ENCODE results near the gene APOL3. TPM values are rescaled to one million over a fixed set of nuclear protein-coding genes. Genes with fewer than 3 reads are reported as not detected.
"Not testable (repeated sequence)": the region's sequence is repeated elsewhere in the genome, so short reads cannot be mapped to it uniquely, and the experiment has no call there.

APOL3 gene
- polyA plus RNA-seq, 1 of the 3 experiments (the other 2 are of a cell fraction), result 1.1 TPM

GRCh38 chr22:36100134-36100824 lies 60.3 kb downstream of the APOL3 start:
- Histone ChIP-seq H3K27ac (ENCODE audit: low read depth in 2 of 2, low read length in 1 of 2) (no peak overlapping the region), H2AFZ (ENCODE audit: low read depth) (no peak overlapping the region), H4K20me1 (ENCODE audit: insufficient read depth) (no peaks in the 10 kb centered on the region), H3K36me3 (replicated peaks in 1 of 2; ENCODE audit: control insufficient read depth in 1 of 2, insufficient read depth in 2 of 2, low read length in 1 of 2) (no peaks in the 10 kb centered on the region), H3K9me2 (no peaks in the 10 kb centered on the region), H3F3A (replicated peaks; ENCODE audit: insufficient read depth) (no peaks in the 10 kb centered on the region), H3K4me2 (no peak overlapping the region), H3K79me2 (ENCODE audit: insufficient read depth) (no peaks in the 10 kb centered on the region), H3K9me3 (no peaks in the 10 kb centered on the region), H3K4me3 (ENCODE audit: low read depth in 2 of 2, low read length in 1 of 2) (no peak overlapping the region), H3K4me1 (ENCODE audit: control insufficient read depth in 1 of 2, insufficient read depth in 2 of 2, low read depth in 1 of 2, low read length in 1 of 2) (no peaks in the 10 kb centered on the region), H3K27me3 (ENCODE audit: insufficient read depth) (no peaks in the 10 kb centered on the region), H3K9ac (no peak overlapping the region)
- 65% methylated on average over 9 of the region's 9 CpGs for WGBS (ENCODE audit: low lambda C conversion rate)
- POLR2A ChIA-PET, result no interaction called here
- CTCF ChIA-PET, result interaction anchor here (0.6 to 1.3 kb wide), 4 partner anchors 15 to 265 kb away, joined by 3 to 8 read pairs (median 3); no protein-coding TSS in a partner anchor
- no peak for TF ChIP-seq FOXJ3 (CRISPR knock-in tag; IDR thresholded peaks at IDR 0.05)
- no peak for TF ChIP-seq TCF12 (IDR thresholded peaks at IDR 0.05)
- no peak for DNase-seq

- H3K9ac ChIP-seq; H2AFZ ChIP-seq (ENCODE audit: low read depth); H3K4me2 ChIP-seq; H3K9me3 ChIP-seq; H3K27ac ChIP-seq (ENCODE audit: low read depth in 2 of 2, low read length in 1 of 2); H3K79me2 ChIP-seq (ENCODE audit: insufficient read depth); H3K27me3 ChIP-seq (ENCODE audit: insufficient read depth); H3K9me2 ChIP-seq; H4K20me1 ChIP-seq (ENCODE audit: insufficient read depth); H3K36me3 ChIP-seq (replicated peaks in 1 of 2; ENCODE audit: control insufficient read depth in 1 of 2, insufficient read depth in 2 of 2, low read length in 1 of 2); POLR2A ChIA-PET; H3F3A ChIP-seq (replicated peaks; ENCODE audit: insufficient read depth); H3K4me3 ChIP-seq (ENCODE audit: low read depth in 2 of 2, low read length in 1 of 2); DNase-seq; H3K4me1 ChIP-seq (ENCODE audit: control insufficient read depth in 1 of 2, insufficient read depth in 2 of 2, low read depth in 1 of 2, low read length in 1 of 2): not testable (repeated sequence)
- CTCF ChIA-PET, result interaction anchor here (1.0 to 1.3 kb wide), 2 partner anchors 16 to 33 kb away, joined by 3 to 8 read pairs; no protein-coding TSS in a partner anchor
- 85% methylated on average over 8 of the region's 10 CpGs for WGBS (ENCODE audit: low lambda C conversion rate)
Observed at GRCh38 chr22:36099561-36099960, 61.0 kb downstream of the APOL3 start.

- Histone ChIP-seq H3K9me2 (no peaks in the 10 kb centered on the region), H3K4me2 (no peak overlapping the region), H3K36me3 (replicated peaks in 1 of 2; ENCODE audit: control insufficient read depth in 1 of 2, insufficient read depth in 2 of 2, low read length in 1 of 2) (no peaks in the 10 kb centered on the region), H3K4me3 (ENCODE audit: low read depth in 2 of 2, low read length in 1 of 2) (no peak overlapping the region), H4K20me1 (ENCODE audit: insufficient read depth) (no peaks in the 10 kb centered on the region), H3K4me1 (ENCODE audit: control insufficient read depth in 1 of 2, insufficient read depth in 2 of 2, low read depth in 1 of 2, low read length in 1 of 2) (no peaks in the 10 kb centered on the region), H3K9ac (no peak overlapping the region), H2AFZ (ENCODE audit: low read depth) (no peak overlapping the region), H3K27me3 (ENCODE audit: insufficient read depth) (no peaks in the 10 kb centered on the region), H3F3A (replicated peaks; ENCODE audit: insufficient read depth) (no peaks in the 10 kb centered on the region), H3K27ac (ENCODE audit: low read depth in 2 of 2, low read length in 1 of 2) (no peak overlapping the region), H3K9me3 (no peaks in the 10 kb centered on the region), H3K79me2 (ENCODE audit: insufficient read depth) (no peaks in the 10 kb centered on the region)
- ChIA-PET POLR2A (no interaction called here), CTCF (interaction anchor here (0.9 kb wide), 1 partner anchor 22 kb away, joined by 3 read pairs; no protein-coding TSS in a partner anchor)
- TF ChIP-seq JUND (IDR thresholded peaks at IDR 0.05), result no peak
- TF ChIP-seq RFX5 (IDR thresholded peaks at IDR 0.05; ENCODE audit: low read length), result 0 out of 2 replicates have a peak, but pooled peaks have one; percentile 36
- 94% methylated on average over 8 of the region's 8 CpGs for WGBS (ENCODE audit: low lambda C conversion rate)
- no peak for DNase-seq
Observed at GRCh38 chr22:36097880-36098279, 62.7 kb downstream of the APOL3 start.

- CTCF ChIA-PET, result interaction anchor here (1.0 kb wide), 1 partner anchor 159 kb away, joined by 4 read pairs; no protein-coding TSS in a partner anchor
- H4K20me1 ChIP-seq (ENCODE audit: insufficient read depth); H3K9ac ChIP-seq; H3K4me1 ChIP-seq (ENCODE audit: control insufficient read depth in 1 of 2, insufficient read depth in 2 of 2, low read depth in 1 of 2, low read length in 1 of 2); H3K4me3 ChIP-seq (ENCODE audit: low read depth in 2 of 2, low read length in 1 of 2); H3K27me3 ChIP-seq (ENCODE audit: insufficient read depth); H3K9me3 ChIP-seq; H3K27ac ChIP-seq (ENCODE audit: low read depth in 2 of 2, low read length in 1 of 2); POLR2A ChIA-PET; H3F3A ChIP-seq (replicated peaks; ENCODE audit: insufficient read depth); H3K9me2 ChIP-seq; H3K4me2 ChIP-seq; H2AFZ ChIP-seq (ENCODE audit: low read depth); H3K79me2 ChIP-seq (ENCODE audit: insufficient read depth); DNase-seq; H3K36me3 ChIP-seq (replicated peaks in 1 of 2; ENCODE audit: control insufficient read depth in 1 of 2, insufficient read depth in 2 of 2, low read length in 1 of 2): not testable (repeated sequence)
- WGBS (ENCODE audit: low lambda C conversion rate), result 56% methylated on average over 1 of the region's 3 CpGs
Observed at GRCh38 chr22:36090772-36091171, 69.8 kb downstream of the APOL3 start.

Other genes with a start within 250 kb of the APOL3 start
- gene RBFOX2, start 131.9 kb downstream of the APOL3 start, polyA plus RNA-seq (2012; rRNA removed), result 115 and 151 TPM in 2 replicates
- 0.08 and 0.21 TPM in 2 replicates for gene APOL4, start 41.1 kb upstream of the APOL3 start, polyA plus RNA-seq (2012; rRNA removed)
- 8.3 and 9.4 TPM in 2 replicates for gene APOL2, start 78.8 kb upstream of the APOL3 start, polyA plus RNA-seq (2012; rRNA removed)
- 0.42 and 0.56 TPM in 2 replicates for gene APOL1, start 92.4 kb upstream of the APOL3 start, polyA plus RNA-seq (2012; rRNA removed)
- 202 and 303 TPM in 2 replicates for gene MYH9, start 227.2 kb upstream of the APOL3 start, polyA plus RNA-seq (2012; rRNA removed)

Data from SK-N-SH (cell line).